ENCODE data around the gene HSD3B7. TPM values are rescaled to one million over a fixed set of nuclear protein-coding genes. Genes with fewer than 3 reads are reported as not detected.

The HSD3B7 gene
- total RNA-seq, 1 donor from 2014 or later: 5.5 TPM

GRCh38 chr16:31023252-31023602, 38.2 kb downstream of the HSD3B7 start:
- no peak for DNase-seq
- no peaks in the 10 kb centered on the region for H3K36me3 ChIP-seq
- peak overlapping the region; percentile 33 for H3K27ac ChIP-seq (replicated peaks)
- intact Hi-C loops (cut with micrococcal nuclease): no loop called here
- no peak overlapping the region for H3K4me3 ChIP-seq
- H3K27me3 ChIP-seq (ENCODE audit: low read depth): peaks cover under 1% of the 10 kb centered on the region
- peaks cover 10% of the 10 kb centered on the region for H3K4me1 ChIP-seq
- no peaks in the 10 kb centered on the region for H3K9me3 ChIP-seq (replicated peaks)
- TF ChIP-seq CTCF (IDR thresholded peaks at IDR 0.05; ENCODE audit: borderline replicate concordance): no peak

GRCh38 chr16:31023627-31024226, 38.7 kb downstream of the HSD3B7 start:
- peaks cover 10% of the 10 kb centered on the region for H3K4me1 ChIP-seq
- intact Hi-C loops (cut with micrococcal nuclease): no loop called here
- TF ChIP-seq CTCF (IDR thresholded peaks at IDR 0.05; ENCODE audit: borderline replicate concordance): no peak
- H3K9me3 ChIP-seq (replicated peaks): no peaks in the 10 kb centered on the region
- H3K27me3 ChIP-seq (ENCODE audit: low read depth): no peaks in the 10 kb centered on the region
- no peak overlapping the region for H3K27ac ChIP-seq (replicated peaks)
- no peaks in the 10 kb centered on the region for H3K36me3 ChIP-seq
- DNase-seq: no peak
- no peak overlapping the region for H3K4me3 ChIP-seq

GRCh38 chr16:31025339-31025738, 40.3 kb downstream of the HSD3B7 start:
- Histone ChIP-seq H3K27ac (replicated peaks) (no peak overlapping the region), H3K4me3 (no peak overlapping the region), H3K9me3 (replicated peaks) (no peaks in the 10 kb centered on the region), H3K36me3 (no peaks in the 10 kb centered on the region), H3K4me1 (peaks cover 10% of the 10 kb centered on the region), H3K27me3 (ENCODE audit: low read depth) (no peaks in the 10 kb centered on the region)
- no peak for TF ChIP-seq CTCF (IDR thresholded peaks at IDR 0.05; ENCODE audit: borderline replicate concordance)
- intact Hi-C loops (cut with micrococcal nuclease): no loop called here
- no peak for DNase-seq

GRCh38 chr16:31029272-31029671, 44.3 kb downstream of the HSD3B7 start:
- intact Hi-C loops (cut with micrococcal nuclease): no loop called here
- Histone ChIP-seq H3K36me3 (no peaks in the 10 kb centered on the region), H3K4me1 (peaks cover 20% of the 10 kb centered on the region), H3K9me3 (replicated peaks) (no peaks in the 10 kb centered on the region), H3K27me3 (ENCODE audit: low read depth) (no peaks in the 10 kb centered on the region), H3K4me3 (no peak overlapping the region), H3K27ac (replicated peaks) (no peak overlapping the region)
- no peak for DNase-seq
- TF ChIP-seq CTCF (IDR thresholded peaks at IDR 0.05; ENCODE audit: borderline replicate concordance): no peak

- no peak for DNase-seq
- Histone ChIP-seq H3K27ac (replicated peaks) (no peak overlapping the region), H3K27me3 (ENCODE audit: low read depth) (no peaks in the 10 kb centered on the region), H3K36me3 (peaks cover 17% of the 10 kb centered on the region), H3K9me3 (replicated peaks) (no peaks in the 10 kb centered on the region), H3K4me3 (no peak overlapping the region), H3K4me1 (peaks cover 37% of the 10 kb centered on the region)
- intact Hi-C loops (cut with micrococcal nuclease): loop anchor here (5.0 kb wide), 1 partner anchor 41 kb away; the partner anchor contains the start of genes ZNF646 and ZNF668
- TF ChIP-seq CTCF (IDR thresholded peaks at IDR 0.05; ENCODE audit: borderline replicate concordance): no peak
Observed at GRCh38 chr16:31031276-31031675, 46.3 kb downstream of the HSD3B7 start.
